Fibroblast of lung (primary cell): ENCODE data around the gene CCDC157.

ENCODE experiments used
- EZH2 ChIP-seq: IDR thresholded peaks from 2 replicates; pipeline ENCODE4 v1.5.1; 2012; ENCODE audit warnings: low read length, control low read depth, mild to moderate bottlenecking; ENCODE audit errors: missing control alignments
- TF ChIP-seq, protein P1 (sequence below), 2 donors: IDR thresholded peaks in 1 of 2; conservative IDR thresholded peaks in 1 of 2; 1 replicate in 1 of 2; 2 replicates in 1 of 2; pipeline ENCODE4 v1.5.1; 2011 to 2012; ENCODE audit warnings: low read length in 2 of 2, control low read depth in 1 of 2, inconsistent platforms in 1 of 2, low read depth in 1 of 2, mild to moderate bottlenecking in 1 of 2

DNA sequence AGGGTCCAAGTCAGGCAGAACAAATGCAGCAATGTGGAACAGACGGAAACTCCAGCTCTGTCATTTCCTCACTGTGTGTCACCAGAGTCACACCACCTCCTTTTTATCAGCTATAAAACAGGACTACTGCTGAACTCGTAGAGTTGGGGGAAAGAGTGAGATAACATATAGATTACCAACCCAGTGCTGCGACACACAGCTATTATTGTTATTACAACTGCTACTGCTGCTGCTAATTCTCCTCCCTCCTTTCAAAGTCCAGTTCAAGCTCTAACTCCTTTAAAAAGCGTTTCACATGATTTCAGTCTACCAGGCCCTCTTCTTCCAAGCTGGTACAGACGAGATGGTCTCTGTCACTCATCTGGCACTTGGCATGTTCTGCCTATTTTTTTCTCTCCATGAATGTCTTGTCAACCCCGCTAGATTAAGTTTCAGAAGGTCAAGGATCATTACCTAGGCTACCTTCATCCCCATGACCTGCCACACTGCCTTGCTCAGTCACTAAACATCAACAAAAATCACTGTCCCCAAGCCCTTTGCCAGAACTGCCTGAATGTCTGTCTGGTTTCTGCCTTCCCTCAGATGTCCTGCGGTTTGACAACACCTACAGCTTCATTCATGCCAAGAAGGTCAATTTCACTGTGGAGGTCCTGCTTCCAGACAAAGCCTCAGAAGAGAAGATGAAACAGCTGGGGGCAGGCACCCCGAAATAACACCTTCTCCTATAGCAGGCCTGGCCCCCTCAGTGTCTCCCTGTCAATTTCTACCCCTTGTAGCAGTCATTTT is 65.1 kb downstream of the CCDC157 start:
- TF ChIP-seq, protein P1, sequence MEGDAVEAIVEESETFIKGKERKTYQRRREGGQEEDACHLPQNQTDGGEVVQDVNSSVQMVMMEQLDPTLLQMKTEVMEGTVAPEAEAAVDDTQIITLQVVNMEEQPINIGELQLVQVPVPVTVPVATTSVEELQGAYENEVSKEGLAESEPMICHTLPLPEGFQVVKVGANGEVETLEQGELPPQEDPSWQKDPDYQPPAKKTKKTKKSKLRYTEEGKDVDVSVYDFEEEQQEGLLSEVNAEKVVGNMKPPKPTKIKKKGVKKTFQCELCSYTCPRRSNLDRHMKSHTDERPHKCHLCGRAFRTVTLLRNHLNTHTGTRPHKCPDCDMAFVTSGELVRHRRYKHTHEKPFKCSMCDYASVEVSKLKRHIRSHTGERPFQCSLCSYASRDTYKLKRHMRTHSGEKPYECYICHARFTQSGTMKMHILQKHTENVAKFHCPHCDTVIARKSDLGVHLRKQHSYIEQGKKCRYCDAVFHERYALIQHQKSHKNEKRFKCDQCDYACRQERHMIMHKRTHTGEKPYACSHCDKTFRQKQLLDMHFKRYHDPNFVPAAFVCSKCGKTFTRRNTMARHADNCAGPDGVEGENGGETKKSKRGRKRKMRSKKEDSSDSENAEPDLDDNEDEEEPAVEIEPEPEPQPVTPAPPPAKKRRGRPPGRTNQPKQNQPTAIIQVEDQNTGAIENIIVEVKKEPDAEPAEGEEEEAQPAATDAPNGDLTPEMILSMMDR (conservative IDR thresholded peaks at IDR 0.05 in 1 of 2, IDR thresholded peaks at IDR 0.05 in 1 of 2; ENCODE audit: low read depth in 1 of 2, low read length in 2 of 2) = no peak
- no peak for TF ChIP-seq EZH2
